ENCODE measurements around the gene TRIM9.

DNA sequence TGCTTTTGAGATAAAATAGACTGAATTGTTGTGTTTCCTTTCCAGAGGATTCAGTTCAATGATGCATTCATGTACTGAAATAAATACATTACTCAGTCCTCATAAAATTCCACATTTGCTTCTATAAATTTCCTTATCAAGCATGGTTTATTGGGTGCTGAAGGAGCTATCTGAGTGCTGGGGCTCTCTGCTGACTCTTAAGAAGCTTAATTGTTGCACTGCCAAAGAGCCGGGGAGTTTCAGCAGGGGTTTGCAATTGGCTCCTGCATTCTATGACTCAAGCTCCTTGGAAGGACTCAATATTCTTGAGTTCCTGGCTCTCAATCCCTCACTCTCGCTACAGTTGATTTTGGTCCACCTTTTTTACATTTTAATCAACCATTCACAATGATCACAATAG is 80.8 kb downstream of the TRIM9 start:
- no peak for TF ChIP-seq EZH2 (IDR thresholded peaks at IDR 0.05)
- TF ChIP-seq, protein P1, sequence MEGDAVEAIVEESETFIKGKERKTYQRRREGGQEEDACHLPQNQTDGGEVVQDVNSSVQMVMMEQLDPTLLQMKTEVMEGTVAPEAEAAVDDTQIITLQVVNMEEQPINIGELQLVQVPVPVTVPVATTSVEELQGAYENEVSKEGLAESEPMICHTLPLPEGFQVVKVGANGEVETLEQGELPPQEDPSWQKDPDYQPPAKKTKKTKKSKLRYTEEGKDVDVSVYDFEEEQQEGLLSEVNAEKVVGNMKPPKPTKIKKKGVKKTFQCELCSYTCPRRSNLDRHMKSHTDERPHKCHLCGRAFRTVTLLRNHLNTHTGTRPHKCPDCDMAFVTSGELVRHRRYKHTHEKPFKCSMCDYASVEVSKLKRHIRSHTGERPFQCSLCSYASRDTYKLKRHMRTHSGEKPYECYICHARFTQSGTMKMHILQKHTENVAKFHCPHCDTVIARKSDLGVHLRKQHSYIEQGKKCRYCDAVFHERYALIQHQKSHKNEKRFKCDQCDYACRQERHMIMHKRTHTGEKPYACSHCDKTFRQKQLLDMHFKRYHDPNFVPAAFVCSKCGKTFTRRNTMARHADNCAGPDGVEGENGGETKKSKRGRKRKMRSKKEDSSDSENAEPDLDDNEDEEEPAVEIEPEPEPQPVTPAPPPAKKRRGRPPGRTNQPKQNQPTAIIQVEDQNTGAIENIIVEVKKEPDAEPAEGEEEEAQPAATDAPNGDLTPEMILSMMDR (IDR thresholded peaks at IDR 0.05), result no peak
- TF ChIP-seq EZH2phosphoT487 (IDR thresholded peaks at IDR 0.05), result no peak

All from neural progenitor cell (in vitro differentiated cells).